GM12878 (cell line): ENCODE results near the gene GPC3. TPM values are rescaled to one million over a fixed set of nuclear protein-coding genes. Genes with fewer than 3 reads are reported as not detected.

Experiments
- ATAC-seq: fragments of 200-7000 bp; cut with Tn5 transposase; 3 replicates; pipeline ENCODE4 v1.9.1; 2020; ENCODE audit warnings: mild to moderate bottlenecking, moderate library complexity
- BruUV-seq: library from RNA; stranded (reverse); fragments of 400-500 nt; replicated peaks from 2 replicates; lab custom pipeline; 2021; lab: Mats Ljungman, UMichigan
- CTCF ChIA-PET: fragments of 300-600 bp; sonication (Branson Sonifier 250); formaldehyde crosslinking; extraction: SDS; loops from one replicate; lab custom pipeline; 2021; ENCODE audit warnings: inconsistent platforms; lab: Yijun Ruan, JAX
- POLR2A ChIA-PET: fragments of 350-600 bp; formaldehyde crosslinking; extraction: SDS; loops from one replicate; lab custom pipeline; 2021; ENCODE audit warnings: inconsistent platforms; lab: Charles Lee
- RAD21 ChIA-PET: fragments of 300-600 bp; sonication (Branson Sonifier 250); formaldehyde crosslinking; loops from one replicate; lab custom pipeline; 2023; ENCODE audit warnings: antibody characterized with exemption; ENCODE audit not compliant: unreplicated experiment; lab: Charles Lee
- SMC1A ChIA-PET: fragments of 300-600 bp; sonication (Branson Sonifier 250); formaldehyde crosslinking; loops from one replicate; lab custom pipeline; 2023; ENCODE audit not compliant: unreplicated experiment, uncharacterized antibody; lab: Charles Lee
- DNase-seq: peaks from one replicate; pipeline ENCODE4 v3.0.0-alpha.2; 2011; ENCODE audit warnings: low read depth, low spot score
- FAIRE-seq: peaks from 3 replicates; lab custom pipeline; 2011; peaks lifted over from hg19 to GRCh38; lab: Jason Lieb, UNC
- H2AFZ ChIP-seq: 2 replicates; pipeline ENCODE4 v1.6.0; 2011; ENCODE audit warnings: low read depth, low read length, control low read depth; ENCODE audit not compliant: control insufficient read depth
- H3K27ac ChIP-seq: 2 replicates; pipeline ENCODE4 v1.5.1; 2011; ENCODE audit warnings: control low read depth; ENCODE audit not compliant: control insufficient read depth, insufficient read depth
- H3K27me3 ChIP-seq, 2 experiments: replicated peaks in 1 of 2; 2 replicates each; pipeline versions ENCODE4 v1.6.0 to v1.6.1; 2011; ENCODE audit warnings: low read length in 1 of 2; ENCODE audit not compliant: control insufficient read depth in 2 of 2, insufficient read depth in 2 of 2
- H3K36me3 ChIP-seq, 2 experiments: 2 replicates each; pipeline ENCODE4 v1.5.1; 2011; ENCODE audit warnings: low read length in 1 of 2; ENCODE audit not compliant: control insufficient read depth in 2 of 2, insufficient read depth in 2 of 2
- H3K4me1 ChIP-seq: 2 replicates; pipeline ENCODE4 v1.6.1; 2011; ENCODE audit warnings: mild to moderate bottlenecking, low read length, moderate library complexity, mixed read lengths; ENCODE audit not compliant: control insufficient read depth, insufficient read depth
- H3K4me2 ChIP-seq: 2 replicates; pipeline ENCODE4 v1.6.0; 2011; ENCODE audit warnings: control low read depth; ENCODE audit not compliant: control insufficient read depth, insufficient read depth
- H3K4me3 ChIP-seq: fragments of 200-600 bp; sonication (generic); 2 replicates; pipeline ENCODE4 v1.5.1; 2016
- H3K79me2 ChIP-seq: 2 replicates; pipeline ENCODE4 v1.6.0; 2011; ENCODE audit warnings: low read length; ENCODE audit not compliant: control insufficient read depth, insufficient read depth
- H3K9ac ChIP-seq: 2 replicates; pipeline ENCODE4 v1.8.0; 2011; ENCODE audit warnings: low read length, control low read depth, mixed read lengths; ENCODE audit not compliant: control insufficient read depth, insufficient read depth
- H3K9me3 ChIP-seq: replicated peaks from 3 replicates; pipeline ENCODE4 v1.5.1; 2011; ENCODE audit warnings: mild to moderate bottlenecking, low read length; ENCODE audit not compliant: control insufficient read depth, insufficient read depth
- H4K20me1 ChIP-seq: 2 replicates; pipeline ENCODE4 v1.6.0; 2011; ENCODE audit not compliant: control insufficient read depth, insufficient read depth
- CTCF ChIP-seq, 3 experiments: IDR thresholded peaks in 2 of 3; conservative IDR thresholded peaks in 1 of 3; 2 replicates each; pipeline ENCODE4 v1.5.1; 2011; ENCODE audit warnings: low read depth in 3 of 3, low read length in 3 of 3, mild to moderate bottlenecking in 3 of 3, control low read depth in 2 of 3, moderate library complexity in 2 of 3, inconsistent platforms in 1 of 3, mixed read lengths in 1 of 3; ENCODE audit not compliant: control insufficient read depth in 2 of 3, insufficient read depth in 1 of 3; ENCODE audit errors: extremely low read depth in 1 of 3
- CUX1 ChIP-seq: IDR thresholded peaks from 2 replicates; pipeline ENCODE4 v1.6.1; 2012; ENCODE audit warnings: improper control_type of control experiment, low read depth, low read length; ENCODE audit not compliant: insufficient replicate concordance
- HDGF ChIP-seq: fragments of 450-650 bp; IDR thresholded peaks from 2 replicates; pipeline ENCODE4 v1.6.1; 2016; ENCODE audit warnings: antibody characterized with exemption
- KLF5 ChIP-seq: fragments of 450-650 bp; IDR thresholded peaks from 2 replicates; pipeline ENCODE4 v1.6.1; 2014; ENCODE audit warnings: mild to moderate bottlenecking; ENCODE audit not compliant: partially characterized antibody
- MEF2B ChIP-seq: fragments of 450-650 bp; IDR thresholded peaks from 2 replicates; pipeline ENCODE4 v1.6.1; 2018; ENCODE audit warnings: mild to moderate bottlenecking, moderate library complexity; ENCODE audit not compliant: partially characterized antibody, poor library complexity, severe bottlenecking
- NBN ChIP-seq: fragments of 450-650 bp; IDR thresholded peaks from 2 replicates; pipeline ENCODE4 v1.6.1; 2016
- POLR2A ChIP-seq: IDR thresholded peaks from 2 replicates; pipeline ENCODE4 v1.6.1; 2011; ENCODE audit warnings: low read depth, mild to moderate bottlenecking, low read length
- POU2F2 ChIP-seq: IDR thresholded peaks from 3 replicates; pipeline ENCODE4 v1.6.1; 2011; ENCODE audit warnings: low read depth, mild to moderate bottlenecking, low read length, borderline replicate concordance
- SIX5 ChIP-seq: IDR thresholded peaks from 2 replicates; pipeline ENCODE4 v1.6.1; 2011; ENCODE audit warnings: mild to moderate bottlenecking, low read depth, low read length, moderate library complexity; ENCODE audit not compliant: severe bottlenecking
- TCF3 ChIP-seq: IDR thresholded peaks from 2 replicates; pipeline ENCODE4 v1.6.1; 2012; ENCODE audit warnings: low read depth, mild to moderate bottlenecking, low read length, borderline replicate concordance; ENCODE audit not compliant: insufficient read depth
- ZSCAN29 ChIP-seq: fragments of 450-650 bp; IDR thresholded peaks from 2 replicates; pipeline ENCODE4 v1.6.1; 2017; ENCODE audit warnings: mild to moderate bottlenecking, moderate library complexity
- ZZZ3 ChIP-seq: IDR thresholded peaks from 2 replicates; pipeline ENCODE4 v1.6.1; 2011; ENCODE audit warnings: low read depth; ENCODE audit not compliant: control insufficient read depth, insufficient read length
- WGBS: methylation state at CpG from one replicate; pipeline ENCODE4 v1.1.6; 2016; ENCODE audit warnings: low lambda C conversion rate; ENCODE audit not compliant: insufficient replicate concordance, insufficient coverage; ENCODE audit errors: missing lambda C conversion rate; 5-methylcytosine and 5-hydroxymethylcytosine counted together
- in situ Hi-C: fragments of 300-500 bp; cut with MboI; formaldehyde crosslinking; loops from 9 replicates; pipeline ENCODE4 v1.14.3; 2018; ENCODE audit warnings: mixed read lengths
- intact Hi-C: fragments of 100-400 bp; cut with micrococcal nuclease; formaldehyde crosslinking; loops from one replicate; pipeline ENCODE4 v1.14.2; 2022; ENCODE audit not compliant: unreplicated experiment
- polyA plus RNA-seq, 11 experiments: library from polyadenylated mRNA; depleted of rRNA in 4 of 11; unstranded in 6 of 11; stranded (reverse) in 5 of 11; fragments of >200 nt; fragmentation: Nextera tagmentation in 4 of 11; fragmentation: Illumina TruSeq in 1 of 11; extraction: Ambion mirVana in 4 of 11; extraction: Trizol in 1 of 11; gene quantifications; 1 replicate in 1 of 11; 2 replicates in 10 of 11; pipeline versions ENCODE4 v1.2.1 to v1.2.3, GENCODE V29; 2011 to 2016; ENCODE audit warnings: inconsistent platforms in 2 of 11, missing spikeins in 2 of 11, low read depth in 1 of 11
- total RNA-seq, 4 experiments: library from RNA; depleted of rRNA in 3 of 4; stranded (reverse); fragments of >200 nt in 3 of 4; fragmentation: Illumina TruSeq in 1 of 4; extraction: Trizol in 1 of 4; gene quantifications; 2 replicates each; pipeline versions ENCODE4 v1.2.1 to v1.2.3, GENCODE V29; 2013 to 2021
- TF ChIP-seq, protein P1 (sequence below): fragments of 450-650 bp; IDR thresholded peaks from 2 replicates; pipeline ENCODE4 v1.6.1; 2017; ENCODE audit warnings: low read depth, mild to moderate bottlenecking, moderate library complexity
- TF ChIP-seq, protein P2 (sequence below): fragments of 450-650 bp; IDR thresholded peaks from 2 replicates; pipeline ENCODE4 v1.6.1; 2014; ENCODE audit warnings: mild to moderate bottlenecking

GPC3 gene
- total and polyA plus RNA-seq, 10 of the 15 experiments (the other 5 are each of a cell fraction or from before 2014, with no cell fraction given): 0.09 to 0.82 TPM; not detected in 8

GRCh38 chrX:133980832-133981588 lies 4.4 kb downstream of the GPC3 start:
- Histone ChIP-seq H3K4me2 (no peak overlapping the region), H4K20me1 (no peaks in the 10 kb centered on the region), H2AFZ (no peak overlapping the region), H3K9ac (no peak overlapping the region), H3K27ac (no peak overlapping the region), H3K4me1 (no peaks in the 10 kb centered on the region), H3K27me3 (no peaks in the 10 kb centered on the region; a peak in 1 of 4 replicates), H3K9me3 (no peaks in the 10 kb centered on the region; the same call in 2 of the 3 replicates), H3K36me3 (no peaks in the 10 kb centered on the region), H3K4me3 (no peak overlapping the region), H3K79me2 (no peaks in the 10 kb centered on the region)
- BruUV-seq: no TSS peak
- ChIA-PET SMC1A (no interaction called here), POLR2A (no interaction called here), CTCF (no interaction called here), RAD21 (no interaction called here)
- WGBS: 34% methylated on average over 5 of the region's 5 CpGs
- intact Hi-C loops (no loop called here), in situ Hi-C loops (no loop called here)
- FAIRE-seq: no peak
- no peak for ATAC-seq
- no peak for DNase-seq
- TF ChIP-seq, protein P1, sequence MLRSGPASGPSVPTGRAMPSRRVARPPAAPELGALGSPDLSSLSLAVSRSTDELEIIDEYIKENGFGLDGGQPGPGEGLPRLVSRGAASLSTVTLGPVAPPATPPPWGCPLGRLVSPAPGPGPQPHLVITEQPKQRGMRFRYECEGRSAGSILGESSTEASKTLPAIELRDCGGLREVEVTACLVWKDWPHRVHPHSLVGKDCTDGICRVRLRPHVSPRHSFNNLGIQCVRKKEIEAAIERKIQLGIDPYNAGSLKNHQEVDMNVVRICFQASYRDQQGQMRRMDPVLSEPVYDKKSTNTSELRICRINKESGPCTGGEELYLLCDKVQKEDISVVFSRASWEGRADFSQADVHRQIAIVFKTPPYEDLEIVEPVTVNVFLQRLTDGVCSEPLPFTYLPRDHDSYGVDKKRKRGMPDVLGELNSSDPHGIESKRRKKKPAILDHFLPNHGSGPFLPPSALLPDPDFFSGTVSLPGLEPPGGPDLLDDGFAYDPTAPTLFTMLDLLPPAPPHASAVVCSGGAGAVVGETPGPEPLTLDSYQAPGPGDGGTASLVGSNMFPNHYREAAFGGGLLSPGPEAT: no peak
- TF ChIP-seq KLF5 (no peak), ZZZ3 (no peak), CUX1 (no peak), NBN (no peak), CTCF (IDR thresholded peaks at IDR 0.05 in 2 of 3, conservative IDR thresholded peaks at IDR 0.05 in 1 of 3; ENCODE audit: control insufficient read depth in 2 of 3, extremely low read depth in 1 of 3, insufficient read depth in 1 of 3, low read depth in 3 of 3, low read length in 3 of 3) (no peak), POLR2A (no peak), POU2F2 (no peak), MEF2B (no peak), SIX5 (no peak), ZSCAN29 (no peak), HDGF (no peak), TCF3 (no peak)
- TF ChIP-seq, protein P2, sequence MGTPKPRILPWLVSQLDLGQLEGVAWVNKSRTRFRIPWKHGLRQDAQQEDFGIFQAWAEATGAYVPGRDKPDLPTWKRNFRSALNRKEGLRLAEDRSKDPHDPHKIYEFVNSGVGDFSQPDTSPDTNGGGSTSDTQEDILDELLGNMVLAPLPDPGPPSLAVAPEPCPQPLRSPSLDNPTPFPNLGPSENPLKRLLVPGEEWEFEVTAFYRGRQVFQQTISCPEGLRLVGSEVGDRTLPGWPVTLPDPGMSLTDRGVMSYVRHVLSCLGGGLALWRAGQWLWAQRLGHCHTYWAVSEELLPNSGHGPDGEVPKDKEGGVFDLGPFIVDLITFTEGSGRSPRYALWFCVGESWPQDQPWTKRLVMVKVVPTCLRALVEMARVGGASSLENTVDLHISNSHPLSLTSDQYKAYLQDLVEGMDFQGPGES: no peak
